ENCODE results near the gene RALGDS. TPM values are rescaled to one million over a fixed set of nuclear protein-coding genes. Genes with fewer than 3 reads are reported as not detected.

The RALGDS gene
- total and polyA plus RNA-seq, 9 of the 15 experiments (the other 6 are each of a cell fraction or from before 2014, with no cell fraction given) = 0.75 to 43.3 (median 27.1) TPM

DNA sequence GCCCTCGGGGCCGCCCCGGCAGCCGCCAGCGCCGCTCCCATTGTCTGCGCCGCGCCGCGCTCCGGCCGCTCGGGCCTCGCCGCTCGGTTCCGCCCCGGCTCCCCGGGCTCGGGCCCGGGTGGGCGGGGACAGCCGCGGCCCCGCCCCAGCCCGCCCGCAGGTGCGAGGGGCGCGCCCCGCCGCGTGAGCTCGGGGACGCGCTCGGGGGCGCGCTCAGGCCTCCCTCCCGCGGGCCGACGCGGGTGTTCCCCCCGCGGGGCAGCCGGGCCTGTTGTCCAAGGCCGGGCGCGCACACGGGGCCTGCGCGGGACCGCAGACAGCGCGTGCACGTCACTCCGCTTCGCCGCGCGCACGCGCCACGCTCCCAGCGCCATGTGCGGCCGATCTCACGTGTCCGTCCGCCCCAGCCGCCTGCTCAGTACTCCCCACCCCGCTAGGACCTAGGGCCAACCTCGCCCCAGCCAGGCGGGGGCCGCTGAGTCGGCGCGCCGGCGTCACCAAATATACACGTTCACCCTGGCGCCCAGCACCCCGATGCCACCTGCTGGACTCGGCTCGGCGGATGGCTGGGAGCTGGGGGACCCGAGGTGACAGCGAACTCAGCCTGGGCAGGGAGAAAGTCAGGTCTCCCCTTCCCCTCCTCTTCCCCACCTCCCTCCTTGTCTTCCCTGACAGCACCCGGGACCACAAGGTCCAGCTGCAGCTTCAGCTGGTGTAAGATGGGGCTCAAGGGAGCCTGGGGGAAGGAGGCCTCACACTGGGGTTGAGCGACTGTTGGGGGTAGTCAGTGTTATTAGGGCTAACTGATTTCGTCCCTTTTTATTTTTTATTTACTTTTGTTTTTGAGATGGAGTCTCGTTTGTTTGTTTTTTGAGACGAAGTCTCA, 28.3 kb upstream of the RALGDS start (continued):
- TF ChIP-seq MITF (IDR thresholded peaks at IDR 0.05) (peak; percentile 69; the same call in 1 of the 2 replicates), HDAC8 (tag; IDR thresholded peaks at IDR 0.05) (0 out of 2 replicates have a peak, but pooled peaks have one; percentile 58), SRSF3 (IDR thresholded peaks at IDR 0.05; ENCODE audit: insufficient read depth, low read length) (no peak), RBFOX2 (IDR thresholded peaks at IDR 0.05; ENCODE audit: low read depth, low read length) (peak; percentile 88), NEUROD1 (IDR thresholded peaks at IDR 0.05; ENCODE audit: borderline replicate concordance, low read depth, low read length, partially characterized antibody) (peak; percentile 67), ZNF140 (CRISPR knock-in tag; IDR thresholded peaks at IDR 0.05) (no peak), PYGO2 (tag; IDR thresholded peaks at IDR 0.05) (no peak), ZNF12 (CRISPR knock-in tag; IDR thresholded peaks at IDR 0.05) (no peak), IRF2 (CRISPR knock-in tag; IDR thresholded peaks at IDR 0.05) (no peak), ATF1 (CRISPR knock-in tag; IDR thresholded peaks at IDR 0.05) (no peak), ATF1 (tag; IDR thresholded peaks at IDR 0.05) (peak; percentile 83), MEF2D (tag; conservative IDR thresholded peaks at IDR 0.05; ENCODE audit: low read depth) (no peak)
- TF ChIP-seq, protein P1, sequence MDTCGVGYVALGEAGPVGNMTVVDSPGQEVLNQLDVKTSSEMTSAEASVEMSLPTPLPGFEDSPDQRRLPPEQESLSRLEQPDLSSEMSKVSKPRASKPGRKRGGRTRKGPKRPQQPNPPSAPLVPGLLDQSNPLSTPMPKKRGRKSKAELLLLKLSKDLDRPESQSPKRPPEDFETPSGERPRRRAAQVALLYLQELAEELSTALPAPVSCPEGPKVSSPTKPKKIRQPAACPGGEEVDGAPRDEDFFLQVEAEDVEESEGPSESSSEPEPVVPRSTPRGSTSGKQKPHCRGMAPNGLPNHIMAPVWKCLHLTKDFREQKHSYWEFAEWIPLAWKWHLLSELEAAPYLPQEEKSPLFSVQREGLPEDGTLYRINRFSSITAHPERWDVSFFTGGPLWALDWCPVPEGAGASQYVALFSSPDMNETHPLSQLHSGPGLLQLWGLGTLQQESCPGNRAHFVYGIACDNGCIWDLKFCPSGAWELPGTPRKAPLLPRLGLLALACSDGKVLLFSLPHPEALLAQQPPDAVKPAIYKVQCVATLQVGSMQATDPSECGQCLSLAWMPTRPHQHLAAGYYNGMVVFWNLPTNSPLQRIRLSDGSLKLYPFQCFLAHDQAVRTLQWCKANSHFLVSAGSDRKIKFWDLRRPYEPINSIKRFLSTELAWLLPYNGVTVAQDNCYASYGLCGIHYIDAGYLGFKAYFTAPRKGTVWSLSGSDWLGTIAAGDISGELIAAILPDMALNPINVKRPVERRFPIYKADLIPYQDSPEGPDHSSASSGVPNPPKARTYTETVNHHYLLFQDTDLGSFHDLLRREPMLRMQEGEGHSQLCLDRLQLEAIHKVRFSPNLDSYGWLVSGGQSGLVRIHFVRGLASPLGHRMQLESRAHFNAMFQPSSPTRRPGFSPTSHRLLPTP (IDR thresholded peaks at IDR 0.05; ENCODE audit: borderline replicate concordance, extremely low read depth, insufficient read length) = no peak
- TF ChIP-seq, protein P2, sequence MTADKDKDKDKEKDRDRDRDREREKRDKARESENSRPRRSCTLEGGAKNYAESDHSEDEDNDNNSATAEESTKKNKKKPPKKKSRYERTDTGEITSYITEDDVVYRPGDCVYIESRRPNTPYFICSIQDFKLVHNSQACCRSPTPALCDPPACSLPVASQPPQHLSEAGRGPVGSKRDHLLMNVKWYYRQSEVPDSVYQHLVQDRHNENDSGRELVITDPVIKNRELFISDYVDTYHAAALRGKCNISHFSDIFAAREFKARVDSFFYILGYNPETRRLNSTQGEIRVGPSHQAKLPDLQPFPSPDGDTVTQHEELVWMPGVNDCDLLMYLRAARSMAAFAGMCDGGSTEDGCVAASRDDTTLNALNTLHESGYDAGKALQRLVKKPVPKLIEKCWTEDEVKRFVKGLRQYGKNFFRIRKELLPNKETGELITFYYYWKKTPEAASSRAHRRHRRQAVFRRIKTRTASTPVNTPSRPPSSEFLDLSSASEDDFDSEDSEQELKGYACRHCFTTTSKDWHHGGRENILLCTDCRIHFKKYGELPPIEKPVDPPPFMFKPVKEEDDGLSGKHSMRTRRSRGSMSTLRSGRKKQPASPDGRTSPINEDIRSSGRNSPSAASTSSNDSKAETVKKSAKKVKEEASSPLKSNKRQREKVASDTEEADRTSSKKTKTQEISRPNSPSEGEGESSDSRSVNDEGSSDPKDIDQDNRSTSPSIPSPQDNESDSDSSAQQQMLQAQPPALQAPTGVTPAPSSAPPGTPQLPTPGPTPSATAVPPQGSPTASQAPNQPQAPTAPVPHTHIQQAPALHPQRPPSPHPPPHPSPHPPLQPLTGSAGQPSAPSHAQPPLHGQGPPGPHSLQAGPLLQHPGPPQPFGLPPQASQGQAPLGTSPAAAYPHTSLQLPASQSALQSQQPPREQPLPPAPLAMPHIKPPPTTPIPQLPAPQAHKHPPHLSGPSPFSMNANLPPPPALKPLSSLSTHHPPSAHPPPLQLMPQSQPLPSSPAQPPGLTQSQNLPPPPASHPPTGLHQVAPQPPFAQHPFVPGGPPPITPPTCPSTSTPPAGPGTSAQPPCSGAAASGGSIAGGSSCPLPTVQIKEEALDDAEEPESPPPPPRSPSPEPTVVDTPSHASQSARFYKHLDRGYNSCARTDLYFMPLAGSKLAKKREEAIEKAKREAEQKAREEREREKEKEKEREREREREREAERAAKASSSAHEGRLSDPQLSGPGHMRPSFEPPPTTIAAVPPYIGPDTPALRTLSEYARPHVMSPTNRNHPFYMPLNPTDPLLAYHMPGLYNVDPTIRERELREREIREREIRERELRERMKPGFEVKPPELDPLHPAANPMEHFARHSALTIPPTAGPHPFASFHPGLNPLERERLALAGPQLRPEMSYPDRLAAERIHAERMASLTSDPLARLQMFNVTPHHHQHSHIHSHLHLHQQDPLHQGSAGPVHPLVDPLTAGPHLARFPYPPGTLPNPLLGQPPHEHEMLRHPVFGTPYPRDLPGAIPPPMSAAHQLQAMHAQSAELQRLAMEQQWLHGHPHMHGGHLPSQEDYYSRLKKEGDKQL (CRISPR knock-in tag; IDR thresholded peaks at IDR 0.05; ENCODE audit: borderline replicate concordance) = no peak
- TF ChIP-seq, protein P3, sequence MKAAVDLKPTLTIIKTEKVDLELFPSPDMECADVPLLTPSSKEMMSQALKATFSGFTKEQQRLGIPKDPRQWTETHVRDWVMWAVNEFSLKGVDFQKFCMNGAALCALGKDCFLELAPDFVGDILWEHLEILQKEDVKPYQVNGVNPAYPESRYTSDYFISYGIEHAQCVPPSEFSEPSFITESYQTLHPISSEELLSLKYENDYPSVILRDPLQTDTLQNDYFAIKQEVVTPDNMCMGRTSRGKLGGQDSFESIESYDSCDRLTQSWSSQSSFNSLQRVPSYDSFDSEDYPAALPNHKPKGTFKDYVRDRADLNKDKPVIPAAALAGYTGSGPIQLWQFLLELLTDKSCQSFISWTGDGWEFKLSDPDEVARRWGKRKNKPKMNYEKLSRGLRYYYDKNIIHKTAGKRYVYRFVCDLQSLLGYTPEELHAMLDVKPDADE (conservative IDR thresholded peaks at IDR 0.05; ENCODE audit: control insufficient read depth, low read depth, low read length) = peak; percentile 58; the same call in 1 of the 2 replicates
